ENCODE results near the gene AP1AR.

Gene AP1AR

DNA sequence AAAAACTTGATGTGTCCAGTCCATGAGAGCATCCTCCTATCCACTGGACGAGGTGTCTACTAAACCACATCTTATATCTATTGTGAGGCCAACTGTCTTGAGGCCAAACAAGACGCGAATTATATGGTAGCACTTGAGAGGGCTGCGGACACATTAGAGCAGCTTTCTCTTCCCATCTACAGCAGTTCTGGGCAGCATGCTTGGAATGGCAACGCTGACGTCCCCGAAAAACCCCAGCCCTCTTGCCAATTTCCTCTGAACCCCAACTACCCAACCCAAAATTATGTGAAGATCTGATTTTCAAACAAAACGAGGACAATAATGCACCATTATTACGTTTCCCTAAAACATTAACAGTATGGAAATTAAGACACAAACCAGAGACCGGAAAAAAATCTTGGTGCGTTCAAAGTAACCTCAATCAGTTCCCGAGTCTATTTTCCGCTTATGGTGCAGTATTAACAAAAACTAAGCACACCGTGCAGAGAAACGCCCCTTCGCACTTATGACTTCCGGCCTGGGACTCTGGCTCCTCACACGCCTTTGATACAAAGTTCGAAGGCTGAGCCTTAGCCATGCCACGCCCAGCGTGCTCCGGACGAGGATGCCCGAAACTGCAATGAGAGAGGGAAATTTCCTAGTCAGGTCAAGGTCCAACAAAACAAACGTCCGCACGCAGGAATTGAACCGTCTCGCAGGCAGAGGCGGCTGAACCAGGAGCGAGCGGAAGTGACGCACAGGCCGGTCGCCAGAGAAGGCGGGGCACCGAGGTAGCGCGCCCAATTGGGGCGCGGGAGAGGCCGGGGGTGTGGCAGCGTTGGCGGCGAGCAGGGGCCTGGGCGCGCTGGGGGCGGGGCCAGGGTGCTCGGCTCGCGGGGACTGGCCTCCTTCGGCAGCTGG is 458 bp upstream of the AP1AR start:
- TF ChIP-seq, protein P1, sequence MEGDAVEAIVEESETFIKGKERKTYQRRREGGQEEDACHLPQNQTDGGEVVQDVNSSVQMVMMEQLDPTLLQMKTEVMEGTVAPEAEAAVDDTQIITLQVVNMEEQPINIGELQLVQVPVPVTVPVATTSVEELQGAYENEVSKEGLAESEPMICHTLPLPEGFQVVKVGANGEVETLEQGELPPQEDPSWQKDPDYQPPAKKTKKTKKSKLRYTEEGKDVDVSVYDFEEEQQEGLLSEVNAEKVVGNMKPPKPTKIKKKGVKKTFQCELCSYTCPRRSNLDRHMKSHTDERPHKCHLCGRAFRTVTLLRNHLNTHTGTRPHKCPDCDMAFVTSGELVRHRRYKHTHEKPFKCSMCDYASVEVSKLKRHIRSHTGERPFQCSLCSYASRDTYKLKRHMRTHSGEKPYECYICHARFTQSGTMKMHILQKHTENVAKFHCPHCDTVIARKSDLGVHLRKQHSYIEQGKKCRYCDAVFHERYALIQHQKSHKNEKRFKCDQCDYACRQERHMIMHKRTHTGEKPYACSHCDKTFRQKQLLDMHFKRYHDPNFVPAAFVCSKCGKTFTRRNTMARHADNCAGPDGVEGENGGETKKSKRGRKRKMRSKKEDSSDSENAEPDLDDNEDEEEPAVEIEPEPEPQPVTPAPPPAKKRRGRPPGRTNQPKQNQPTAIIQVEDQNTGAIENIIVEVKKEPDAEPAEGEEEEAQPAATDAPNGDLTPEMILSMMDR (IDR thresholded peaks at IDR 0.05): no peak
- TF ChIP-seq ZFX (IDR thresholded peaks at IDR 0.05; ENCODE audit: borderline replicate concordance): no peak
- H3K27ac ChIP-seq: peak overlapping the region; percentile 96

DNA sequence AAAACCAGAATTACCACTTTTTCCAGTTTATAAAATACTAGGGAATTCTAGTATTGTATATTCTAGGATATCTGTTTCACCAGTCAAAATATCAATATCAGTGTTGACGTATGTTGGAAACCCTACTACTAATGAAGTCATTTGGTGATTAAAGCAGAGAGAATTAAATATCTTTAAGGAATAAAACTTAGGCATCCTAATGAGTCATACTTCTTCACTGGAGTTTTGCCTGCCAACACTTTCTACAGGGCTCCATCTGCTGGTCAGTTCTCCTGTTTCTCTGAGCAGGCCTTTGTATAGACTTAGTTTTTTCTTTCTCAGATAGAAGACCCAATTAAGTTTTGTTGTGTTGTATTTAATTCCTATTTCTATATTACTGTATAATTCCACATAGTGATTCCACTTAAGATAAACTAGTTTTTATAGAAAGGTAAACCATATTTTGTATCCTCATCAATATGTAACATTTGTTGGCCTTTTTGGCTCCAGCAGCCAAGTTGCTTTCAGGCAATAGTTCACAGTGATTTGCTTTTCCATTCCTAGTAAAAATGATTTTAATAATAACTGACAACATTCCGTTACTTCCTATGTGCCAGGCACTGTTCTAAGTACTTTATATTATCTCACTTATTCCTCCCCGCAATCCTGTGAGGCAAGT is 3.5 kb downstream of the AP1AR start:
- H3K27ac ChIP-seq: no peak overlapping the region

GRCh38 chr4:112236040-112236439 is 4.5 kb downstream of the AP1AR start:
- TF ChIP-seq ZFX (IDR thresholded peaks at IDR 0.05; ENCODE audit: borderline replicate concordance): no peak
- TF ChIP-seq, protein P1 (IDR thresholded peaks at IDR 0.05): no peak
- no peak overlapping the region for H3K27ac ChIP-seq

More for the DNA sequence above, 3.5 kb downstream of the AP1AR start:
- no peak for TF ChIP-seq ZFX (IDR thresholded peaks at IDR 0.05; ENCODE audit: borderline replicate concordance)
- TF ChIP-seq, protein P1 (IDR thresholded peaks at IDR 0.05): peak; percentile 89

DNA sequence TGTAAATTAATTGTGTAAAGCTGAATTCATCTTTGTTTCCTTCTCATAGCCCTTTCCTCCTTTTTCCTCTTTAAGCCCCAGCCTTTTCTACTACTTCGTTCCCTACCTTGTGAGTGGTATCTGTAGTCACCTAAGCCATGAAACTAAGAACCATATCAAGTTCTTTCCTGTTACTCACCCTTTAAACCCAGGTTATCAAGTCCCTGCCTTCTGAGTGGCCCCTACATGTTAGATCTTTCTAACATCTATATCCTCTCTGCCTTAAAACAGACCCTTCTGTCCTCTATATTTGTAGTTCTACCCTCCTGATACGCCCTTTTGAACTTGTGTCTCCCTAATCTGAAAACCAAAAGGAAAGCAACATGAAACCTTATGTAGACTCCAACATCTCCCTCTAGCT is 7.2 kb downstream of the AP1AR start:
- no peak for TF ChIP-seq ZFX (IDR thresholded peaks at IDR 0.05; ENCODE audit: borderline replicate concordance)
- TF ChIP-seq, protein P1 (IDR thresholded peaks at IDR 0.05): no peak
- no peak overlapping the region for H3K27ac ChIP-seq

- H3K27ac ChIP-seq: no peak overlapping the region
- TF ChIP-seq, protein P1 (IDR thresholded peaks at IDR 0.05): no peak
- no peak for TF ChIP-seq ZFX (IDR thresholded peaks at IDR 0.05; ENCODE audit: borderline replicate concordance)
These were observed 13.8 kb downstream of the AP1AR start for GRCh38 chr4:112245383-112245782.

- TF ChIP-seq, protein P1 (IDR thresholded peaks at IDR 0.05): no peak
- TF ChIP-seq ZFX (IDR thresholded peaks at IDR 0.05; ENCODE audit: borderline replicate concordance): no peak
- no peak overlapping the region for H3K27ac ChIP-seq
These were observed 15.4 kb downstream of the AP1AR start for GRCh38 chr4:112247021-112247420.

All from 22Rv1 (cell line).